Measurements from ENCODE around the gene BABAM2.

BABAM2 gene

DNA sequence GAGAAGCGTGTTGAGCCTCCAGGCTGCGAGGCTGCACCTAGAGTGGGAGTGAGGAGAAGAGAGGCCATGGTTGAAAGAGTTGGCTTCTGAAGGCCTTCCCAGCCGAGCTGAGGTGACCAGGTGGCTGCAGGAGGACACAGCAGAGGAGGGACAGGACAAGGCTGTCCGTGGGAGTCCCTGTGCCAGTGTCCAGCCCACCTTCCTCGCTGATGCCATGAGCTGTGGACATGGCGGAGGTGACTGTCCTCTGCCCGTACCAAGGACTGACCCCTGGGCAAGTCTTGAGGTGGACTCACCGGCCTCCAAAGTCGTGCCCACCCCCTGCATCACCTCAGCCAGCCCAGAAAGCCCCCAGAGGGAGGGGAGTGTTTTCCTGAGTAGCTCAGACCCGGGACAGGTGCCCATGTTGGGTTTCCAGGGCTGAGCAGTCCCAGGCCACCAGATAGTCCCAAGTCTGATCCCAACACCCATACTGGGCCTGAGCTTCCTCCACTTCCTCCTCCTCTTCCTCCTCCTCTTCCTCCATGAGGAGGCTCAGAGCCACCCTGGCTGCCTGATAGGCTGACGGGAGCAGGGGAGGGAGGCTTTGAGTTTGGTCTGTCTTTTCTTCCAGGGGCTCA is 459.1 kb downstream of the BABAM2 start:
- Histone ChIP-seq H3K4me3 (ENCODE audit: low read depth, low read length) (no peak overlapping the region), H3K27me3 (ENCODE audit: insufficient read depth, low read depth, severe bottlenecking) (no peaks in the 10 kb centered on the region), H3K27ac (no peak overlapping the region), H3K9me3 (ENCODE audit: severe bottlenecking) (no peaks in the 10 kb centered on the region), H3K36me3 (no peaks in the 10 kb centered on the region)
- no peak for DNase-seq
- TF ChIP-seq, protein P1, sequence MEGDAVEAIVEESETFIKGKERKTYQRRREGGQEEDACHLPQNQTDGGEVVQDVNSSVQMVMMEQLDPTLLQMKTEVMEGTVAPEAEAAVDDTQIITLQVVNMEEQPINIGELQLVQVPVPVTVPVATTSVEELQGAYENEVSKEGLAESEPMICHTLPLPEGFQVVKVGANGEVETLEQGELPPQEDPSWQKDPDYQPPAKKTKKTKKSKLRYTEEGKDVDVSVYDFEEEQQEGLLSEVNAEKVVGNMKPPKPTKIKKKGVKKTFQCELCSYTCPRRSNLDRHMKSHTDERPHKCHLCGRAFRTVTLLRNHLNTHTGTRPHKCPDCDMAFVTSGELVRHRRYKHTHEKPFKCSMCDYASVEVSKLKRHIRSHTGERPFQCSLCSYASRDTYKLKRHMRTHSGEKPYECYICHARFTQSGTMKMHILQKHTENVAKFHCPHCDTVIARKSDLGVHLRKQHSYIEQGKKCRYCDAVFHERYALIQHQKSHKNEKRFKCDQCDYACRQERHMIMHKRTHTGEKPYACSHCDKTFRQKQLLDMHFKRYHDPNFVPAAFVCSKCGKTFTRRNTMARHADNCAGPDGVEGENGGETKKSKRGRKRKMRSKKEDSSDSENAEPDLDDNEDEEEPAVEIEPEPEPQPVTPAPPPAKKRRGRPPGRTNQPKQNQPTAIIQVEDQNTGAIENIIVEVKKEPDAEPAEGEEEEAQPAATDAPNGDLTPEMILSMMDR (IDR thresholded peaks at IDR 0.05; ENCODE audit: low read depth, low read length): no peak

DNA sequence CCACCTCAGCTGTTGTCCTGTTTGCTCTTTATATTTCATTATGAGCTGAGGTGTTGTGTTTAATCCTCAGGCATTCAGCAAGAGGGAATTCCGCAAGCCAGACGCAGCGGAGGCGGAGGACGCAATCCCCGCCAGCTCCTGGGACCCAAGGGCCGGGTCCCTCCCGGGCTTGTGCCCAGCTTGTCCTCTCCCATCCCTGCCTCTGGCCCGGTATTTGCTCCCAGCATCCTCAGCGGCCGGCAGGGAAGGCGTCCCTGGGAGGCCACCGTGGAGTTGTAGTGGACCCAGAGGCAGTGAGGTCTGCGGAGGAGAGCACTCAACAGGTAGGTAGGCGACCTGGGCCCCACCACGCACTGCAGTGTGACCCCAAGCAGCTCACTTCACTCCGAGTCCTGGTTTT is 459.7 kb downstream of the BABAM2 start:
- H3K9me3 ChIP-seq (ENCODE audit: severe bottlenecking): no peaks in the 10 kb centered on the region
- H3K27me3 ChIP-seq (ENCODE audit: insufficient read depth, low read depth, severe bottlenecking): no peaks in the 10 kb centered on the region
- TF ChIP-seq, protein P1 (IDR thresholded peaks at IDR 0.05; ENCODE audit: low read depth, low read length): no peak
- no peak overlapping the region for H3K4me3 ChIP-seq (ENCODE audit: low read depth, low read length)
- no peak overlapping the region for H3K27ac ChIP-seq
- H3K36me3 ChIP-seq: no peaks in the 10 kb centered on the region
- DNase-seq: no peak

DNA sequence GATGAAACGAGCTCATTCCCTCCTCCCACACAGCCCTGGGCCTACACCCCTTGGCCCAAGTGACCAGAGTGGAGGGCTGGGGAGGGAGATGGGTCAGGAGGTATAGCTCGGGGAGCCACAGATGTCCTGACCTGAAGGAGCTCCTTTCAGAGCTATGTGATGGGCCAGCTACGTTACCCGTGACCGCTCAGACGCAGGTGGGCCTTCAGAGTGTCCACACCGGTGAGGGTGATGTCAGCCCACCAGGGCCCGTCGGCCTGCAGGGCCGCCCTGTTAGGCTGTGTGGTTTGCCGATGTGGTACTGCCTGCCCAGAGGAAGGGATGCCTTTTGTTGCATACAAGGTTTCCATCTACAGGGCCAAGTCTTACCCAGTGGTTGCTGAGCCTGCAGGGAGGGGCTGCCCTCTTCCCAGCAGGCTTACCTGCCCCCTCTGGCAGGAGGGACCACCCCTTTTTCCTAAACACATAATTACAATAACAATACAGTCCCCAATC is 460.3 kb downstream of the BABAM2 start:
- Histone ChIP-seq H3K36me3 (no peaks in the 10 kb centered on the region), H3K27ac (no peak overlapping the region), H3K9me3 (ENCODE audit: severe bottlenecking) (no peaks in the 10 kb centered on the region), H3K4me3 (ENCODE audit: low read depth, low read length) (no peak overlapping the region), H3K27me3 (ENCODE audit: insufficient read depth, low read depth, severe bottlenecking) (no peaks in the 10 kb centered on the region)
- TF ChIP-seq, protein P1 (IDR thresholded peaks at IDR 0.05; ENCODE audit: low read depth, low read length): no peak
- DNase-seq: no peak

DNA sequence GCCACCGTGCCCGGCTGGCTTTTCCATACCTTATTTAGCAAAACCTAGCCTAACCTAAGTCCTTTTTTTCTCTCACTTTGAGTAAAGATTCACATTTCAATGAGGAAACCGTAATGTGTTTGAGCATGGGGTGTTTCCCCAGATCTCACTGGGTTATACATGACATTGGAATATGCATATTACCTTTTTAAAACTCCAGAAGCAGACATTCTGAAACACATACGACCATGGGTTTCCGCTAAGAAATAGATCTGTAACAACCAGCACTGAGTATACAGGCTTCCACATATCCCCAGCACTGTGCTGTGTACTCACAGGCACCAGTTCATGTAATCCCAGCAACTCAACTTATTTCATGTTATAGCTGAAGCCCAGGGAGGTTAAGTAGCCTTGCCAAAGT is 461.1 kb downstream of the BABAM2 start:
- no peaks in the 10 kb centered on the region for H3K9me3 ChIP-seq (ENCODE audit: severe bottlenecking)
- TF ChIP-seq, protein P1 (IDR thresholded peaks at IDR 0.05; ENCODE audit: low read depth, low read length): no peak
- H3K4me3 ChIP-seq (ENCODE audit: low read depth, low read length): no peak overlapping the region
- DNase-seq: no peak
- no peak overlapping the region for H3K27ac ChIP-seq
- H3K36me3 ChIP-seq: no peaks in the 10 kb centered on the region
- H3K27me3 ChIP-seq (ENCODE audit: insufficient read depth, low read depth, severe bottlenecking): no peaks in the 10 kb centered on the region

DNA sequence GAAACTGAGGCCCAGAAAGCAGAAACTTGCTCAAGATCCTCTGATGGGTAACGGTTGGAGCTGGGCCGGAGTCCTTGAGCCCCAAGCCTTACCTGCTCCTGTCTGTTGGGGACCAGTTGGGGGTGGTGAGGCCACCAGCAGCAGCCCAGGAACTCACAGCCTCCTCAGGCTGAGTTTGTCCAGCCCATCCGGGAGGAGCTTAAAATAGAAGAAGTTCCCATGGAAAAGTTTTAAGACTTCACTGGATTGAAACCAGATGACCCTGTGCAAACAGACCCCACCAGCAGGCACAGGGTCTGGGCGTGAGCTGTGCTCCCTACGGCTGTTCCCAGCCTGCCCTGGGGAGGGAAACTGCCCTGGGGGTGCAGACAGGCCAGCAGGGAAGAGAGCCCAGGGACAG is 461.6 kb downstream of the BABAM2 start:
- TF ChIP-seq, protein P1 (IDR thresholded peaks at IDR 0.05; ENCODE audit: low read depth, low read length): no peak
- Histone ChIP-seq H3K27ac (no peak overlapping the region), H3K27me3 (ENCODE audit: insufficient read depth, low read depth, severe bottlenecking) (no peaks in the 10 kb centered on the region), H3K4me3 (ENCODE audit: low read depth, low read length) (no peak overlapping the region), H3K36me3 (no peaks in the 10 kb centered on the region), H3K9me3 (ENCODE audit: severe bottlenecking) (no peaks in the 10 kb centered on the region)
- no peak for DNase-seq

Measured in WERI-Rb-1 (cell line).